SK-N-SH treated with all-trans-retinoic acid at 6 μM for 48 hours (cell line): ENCODE data around the gene SLC16A10.

Experiments used
- ATAC-seq: fragments of 200-7000 bp; cut with Tn5 transposase; 3 replicates; pipeline ENCODE4 v1.9.1; 2020; ENCODE audit warnings: mild to moderate bottlenecking, moderate library complexity
- ARNTL ChIP-seq: fragments of 450-650 bp; formaldehyde crosslinking; IDR thresholded peaks from 2 replicates; pipeline ENCODE4 v1.5.0; 2020; ENCODE audit warnings: low read depth, mild to moderate bottlenecking, moderate library complexity, borderline replicate concordance
- BACH2 ChIP-seq: fragments of 250-450 bp; sonication (Bioruptor Pico); IDR thresholded peaks from 2 replicates; pipeline ENCODE4 v1.9.0; 2021; ENCODE audit warnings: mild to moderate bottlenecking, borderline replicate concordance
- CSDC2 ChIP-seq: fragments of 250-450 bp; sonication (Bioruptor Pico); IDR thresholded peaks from 2 replicates; pipeline ENCODE4 v1.5.0; 2020; ENCODE audit warnings: mild to moderate bottlenecking, moderate library complexity
- ESRRG ChIP-seq: fragments of 250-450 bp; sonication (Bioruptor Pico); IDR thresholded peaks from 2 replicates; pipeline ENCODE4 v1.6.1; 2021; ENCODE audit warnings: mild to moderate bottlenecking
- GLIS3 ChIP-seq: fragments of 250-450 bp; sonication (Bioruptor Pico); IDR thresholded peaks from 2 replicates; pipeline ENCODE4 v1.5.0; 2020; ENCODE audit warnings: mild to moderate bottlenecking, moderate library complexity
- ISL1 ChIP-seq: fragments of 250-450 bp; sonication (Bioruptor Pico); IDR thresholded peaks from 2 replicates; pipeline ENCODE4 v2.1.2; 2022; ENCODE audit warnings: mild to moderate bottlenecking, moderate library complexity
- OSR1 ChIP-seq: fragments of 250-450 bp; sonication (Bioruptor Pico); IDR thresholded peaks from 2 replicates; pipeline ENCODE4 v1.8.0; 2022; ENCODE audit warnings: moderate library complexity, mild to moderate bottlenecking, inconsistent platforms
- PPARA ChIP-seq: fragments of 250-450 bp; sonication (Bioruptor Pico); IDR thresholded peaks from 2 replicates; pipeline ENCODE4 v1.5.0; 2020; ENCODE audit warnings: mild to moderate bottlenecking, borderline replicate concordance
- RARB ChIP-seq: fragments of 250-450 bp; sonication (Bioruptor Pico); IDR thresholded peaks from 2 replicates; pipeline ENCODE4 v1.8.0; 2021; ENCODE audit warnings: mild to moderate bottlenecking, moderate library complexity
- SNAI2 ChIP-seq: fragments of 250-450 bp; sonication (Bioruptor Pico); IDR thresholded peaks from 2 replicates; pipeline ENCODE4 v1.5.0; 2020; ENCODE audit warnings: mild to moderate bottlenecking, moderate library complexity
- TCF4 ChIP-seq: fragments of 250-450 bp; sonication (Bioruptor Pico); IDR thresholded peaks from 2 replicates; pipeline ENCODE4 v1.8.0; 2021; ENCODE audit warnings: mild to moderate bottlenecking, moderate library complexity, borderline replicate concordance
- TOX ChIP-seq: fragments of 250-450 bp; sonication (Bioruptor Pico); IDR thresholded peaks from 2 replicates; pipeline ENCODE4 v1.8.0; 2021; ENCODE audit warnings: mild to moderate bottlenecking, moderate library complexity, borderline replicate concordance
- ZC3H10 ChIP-seq: fragments of 250-450 bp; sonication (Bioruptor Pico); IDR thresholded peaks from 2 replicates; pipeline ENCODE4 v1.5.1; 2021; ENCODE audit warnings: mild to moderate bottlenecking, moderate library complexity
- ZFP3 ChIP-seq: fragments of 250-450 bp; sonication (Bioruptor Pico); IDR thresholded peaks from 2 replicates; pipeline ENCODE4 v1.5.0; 2020; ENCODE audit warnings: mild to moderate bottlenecking, moderate library complexity
- ZFP30 ChIP-seq: fragments of 450-650 bp; formaldehyde crosslinking; IDR thresholded peaks from 2 replicates; pipeline ENCODE4 v1.5.0; 2022; ENCODE audit warnings: mild to moderate bottlenecking, moderate library complexity
- ZNF565 ChIP-seq: fragments of 450-650 bp; formaldehyde crosslinking; conservative IDR thresholded peaks from 2 replicates; pipeline ENCODE4 v1.5.0; 2020; ENCODE audit warnings: low read depth, mild to moderate bottlenecking, moderate library complexity
- ZNF8 ChIP-seq: fragments of 450-650 bp; formaldehyde crosslinking; IDR thresholded peaks from 2 replicates; pipeline ENCODE4 v1.5.0; 2020; ENCODE audit warnings: mild to moderate bottlenecking, moderate library complexity
- TF ChIP-seq, protein P1 (sequence below): fragments of 250-450 bp; sonication (Bioruptor Pico); IDR thresholded peaks from 2 replicates; pipeline ENCODE4 v1.5.1; 2020; ENCODE audit warnings: low read depth, mild to moderate bottlenecking, moderate library complexity
- TF ChIP-seq, protein P2 (sequence below): fragments of 250-450 bp; sonication (Bioruptor Pico); IDR thresholded peaks from 2 replicates; pipeline ENCODE4 v1.8.0; 2021; ENCODE audit warnings: low read depth, mild to moderate bottlenecking, moderate library complexity, borderline replicate concordance
- TF ChIP-seq, protein P3 (sequence below): fragments of 250-450 bp; sonication (Bioruptor Pico); IDR thresholded peaks from 2 replicates; pipeline ENCODE4 v1.8.0; 2020; ENCODE audit warnings: mild to moderate bottlenecking, moderate library complexity, borderline replicate concordance
- TF ChIP-seq, protein P4 (sequence below): fragments of 250-450 bp; sonication (Bioruptor Pico); IDR thresholded peaks from 2 replicates; pipeline ENCODE4 v1.5.0; 2020; ENCODE audit warnings: mild to moderate bottlenecking, moderate library complexity

Gene SLC16A10

DNA sequence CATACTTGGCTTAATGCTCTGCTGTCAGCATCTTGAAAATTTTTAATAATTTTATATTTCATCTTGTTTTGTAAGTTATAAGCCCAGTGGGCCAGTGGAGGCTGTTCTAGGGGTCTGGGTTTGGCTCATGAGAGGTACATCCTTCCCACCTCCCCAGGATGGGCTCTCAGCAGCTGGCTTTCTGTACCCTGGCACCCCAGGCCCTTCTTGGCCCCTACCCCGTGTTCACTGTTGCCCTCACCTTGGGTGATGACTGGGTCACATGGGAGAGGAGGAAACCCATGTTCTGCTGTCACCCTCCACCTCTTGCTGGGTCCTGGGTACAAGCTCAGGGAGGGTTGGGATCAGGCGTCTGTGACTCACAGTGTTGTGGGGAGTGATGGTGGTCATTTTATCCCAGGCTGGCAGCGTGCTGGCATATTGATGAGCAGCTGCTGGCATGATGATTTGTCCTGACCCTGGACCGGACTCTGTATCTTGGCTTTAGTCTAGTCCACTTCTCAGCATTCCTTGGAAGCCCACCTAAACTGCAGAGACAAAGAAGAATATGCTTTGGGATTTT, 34.6 kb downstream of the SLC16A10 start (continued):
- TF ChIP-seq, protein P1, sequence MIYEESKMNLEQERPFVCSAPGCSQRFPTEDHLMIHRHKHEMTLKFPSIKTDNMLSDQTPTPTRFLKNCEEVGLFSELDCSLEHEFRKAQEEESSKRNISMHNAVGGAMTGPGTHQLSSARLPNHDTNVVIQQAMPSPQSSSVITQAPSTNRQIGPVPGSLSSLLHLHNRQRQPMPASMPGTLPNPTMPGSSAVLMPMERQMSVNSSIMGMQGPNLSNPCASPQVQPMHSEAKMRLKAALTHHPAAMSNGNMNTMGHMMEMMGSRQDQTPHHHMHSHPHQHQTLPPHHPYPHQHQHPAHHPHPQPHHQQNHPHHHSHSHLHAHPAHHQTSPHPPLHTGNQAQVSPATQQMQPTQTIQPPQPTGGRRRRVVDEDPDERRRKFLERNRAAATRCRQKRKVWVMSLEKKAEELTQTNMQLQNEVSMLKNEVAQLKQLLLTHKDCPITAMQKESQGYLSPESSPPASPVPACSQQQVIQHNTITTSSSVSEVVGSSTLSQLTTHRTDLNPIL: no peak
- no peak for TF ChIP-seq BACH2 (CRISPR knock-in tag)
- TF ChIP-seq, protein P2, sequence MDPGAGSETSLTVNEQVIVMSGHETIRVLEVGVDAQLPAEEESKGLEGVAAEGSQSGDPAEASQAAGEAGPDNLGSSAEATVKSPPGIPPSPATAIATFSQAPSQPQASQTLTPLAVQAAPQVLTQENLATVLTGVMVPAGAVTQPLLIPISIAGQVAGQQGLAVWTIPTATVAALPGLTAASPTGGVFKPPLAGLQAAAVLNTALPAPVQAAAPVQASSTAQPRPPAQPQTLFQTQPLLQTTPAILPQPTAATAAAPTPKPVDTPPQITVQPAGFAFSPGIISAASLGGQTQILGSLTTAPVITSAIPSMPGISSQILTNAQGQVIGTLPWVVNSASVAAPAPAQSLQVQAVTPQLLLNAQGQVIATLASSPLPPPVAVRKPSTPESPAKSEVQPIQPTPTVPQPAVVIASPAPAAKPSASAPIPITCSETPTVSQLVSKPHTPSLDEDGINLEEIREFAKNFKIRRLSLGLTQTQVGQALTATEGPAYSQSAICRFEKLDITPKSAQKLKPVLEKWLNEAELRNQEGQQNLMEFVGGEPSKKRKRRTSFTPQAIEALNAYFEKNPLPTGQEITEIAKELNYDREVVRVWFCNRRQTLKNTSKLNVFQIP: no peak
- no peak for TF ChIP-seq ZC3H10 (CRISPR knock-in tag)
- TF ChIP-seq RARB (CRISPR knock-in tag): no peak
- TF ChIP-seq, protein P3, sequence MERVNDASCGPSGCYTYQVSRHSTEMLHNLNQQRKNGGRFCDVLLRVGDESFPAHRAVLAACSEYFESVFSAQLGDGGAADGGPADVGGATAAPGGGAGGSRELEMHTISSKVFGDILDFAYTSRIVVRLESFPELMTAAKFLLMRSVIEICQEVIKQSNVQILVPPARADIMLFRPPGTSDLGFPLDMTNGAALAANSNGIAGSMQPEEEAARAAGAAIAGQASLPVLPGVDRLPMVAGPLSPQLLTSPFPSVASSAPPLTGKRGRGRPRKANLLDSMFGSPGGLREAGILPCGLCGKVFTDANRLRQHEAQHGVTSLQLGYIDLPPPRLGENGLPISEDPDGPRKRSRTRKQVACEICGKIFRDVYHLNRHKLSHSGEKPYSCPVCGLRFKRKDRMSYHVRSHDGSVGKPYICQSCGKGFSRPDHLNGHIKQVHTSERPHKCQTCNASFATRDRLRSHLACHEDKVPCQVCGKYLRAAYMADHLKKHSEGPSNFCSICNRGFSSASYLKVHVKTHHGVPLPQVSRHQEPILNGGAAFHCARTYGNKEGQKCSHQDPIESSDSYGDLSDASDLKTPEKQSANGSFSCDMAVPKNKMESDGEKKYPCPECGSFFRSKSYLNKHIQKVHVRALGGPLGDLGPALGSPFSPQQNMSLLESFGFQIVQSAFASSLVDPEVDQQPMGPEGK (CRISPR knock-in tag): no peak
- no peak for TF ChIP-seq OSR1 (CRISPR knock-in tag)
- no peak for TF ChIP-seq ZNF565

DNA sequence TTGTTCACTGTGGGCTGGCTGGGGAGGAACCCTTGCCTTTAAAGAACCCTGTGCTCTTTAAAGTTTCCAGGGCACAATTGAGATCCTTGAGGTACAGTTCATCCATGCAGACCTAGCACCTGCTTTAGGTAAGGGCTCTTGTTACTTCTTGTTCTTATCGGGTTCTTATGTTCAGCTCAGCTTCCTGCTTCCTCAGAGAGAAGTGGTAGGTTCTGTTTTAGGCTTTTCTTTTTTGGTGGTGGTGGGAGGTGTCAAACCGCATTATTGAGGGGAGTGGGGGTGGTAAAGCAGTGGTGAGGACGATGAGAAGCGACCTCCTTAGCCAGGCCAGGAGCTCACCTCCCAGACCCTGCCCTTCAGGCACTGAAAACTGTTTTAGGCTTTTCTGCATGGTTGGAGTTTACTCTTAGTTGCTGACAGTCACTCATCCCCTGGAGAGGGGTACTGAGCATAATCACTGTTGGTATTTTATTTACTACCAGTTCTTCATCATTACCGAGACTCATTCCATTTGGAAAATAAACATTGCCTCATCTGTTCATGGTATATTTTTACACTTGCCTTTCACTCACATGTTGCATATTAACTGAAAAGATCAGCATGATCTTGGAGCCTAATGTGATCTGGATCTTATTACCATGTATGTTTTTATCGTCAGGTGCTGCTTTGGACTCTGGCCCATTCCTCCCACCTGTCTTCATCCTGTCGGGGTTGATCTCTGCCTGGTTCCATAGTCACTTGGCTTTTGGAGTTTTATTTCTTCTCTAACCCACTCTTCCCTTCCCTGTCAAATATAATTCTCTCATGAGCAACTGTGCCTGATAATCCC, 35.4 kb downstream of the SLC16A10 start:
- ATAC-seq: no peak
- TF ChIP-seq TCF4 (CRISPR knock-in tag): no peak
- no peak for TF ChIP-seq SNAI2 (CRISPR knock-in tag)
- no peak for TF ChIP-seq PPARA (CRISPR knock-in tag)
- TF ChIP-seq, protein P4, sequence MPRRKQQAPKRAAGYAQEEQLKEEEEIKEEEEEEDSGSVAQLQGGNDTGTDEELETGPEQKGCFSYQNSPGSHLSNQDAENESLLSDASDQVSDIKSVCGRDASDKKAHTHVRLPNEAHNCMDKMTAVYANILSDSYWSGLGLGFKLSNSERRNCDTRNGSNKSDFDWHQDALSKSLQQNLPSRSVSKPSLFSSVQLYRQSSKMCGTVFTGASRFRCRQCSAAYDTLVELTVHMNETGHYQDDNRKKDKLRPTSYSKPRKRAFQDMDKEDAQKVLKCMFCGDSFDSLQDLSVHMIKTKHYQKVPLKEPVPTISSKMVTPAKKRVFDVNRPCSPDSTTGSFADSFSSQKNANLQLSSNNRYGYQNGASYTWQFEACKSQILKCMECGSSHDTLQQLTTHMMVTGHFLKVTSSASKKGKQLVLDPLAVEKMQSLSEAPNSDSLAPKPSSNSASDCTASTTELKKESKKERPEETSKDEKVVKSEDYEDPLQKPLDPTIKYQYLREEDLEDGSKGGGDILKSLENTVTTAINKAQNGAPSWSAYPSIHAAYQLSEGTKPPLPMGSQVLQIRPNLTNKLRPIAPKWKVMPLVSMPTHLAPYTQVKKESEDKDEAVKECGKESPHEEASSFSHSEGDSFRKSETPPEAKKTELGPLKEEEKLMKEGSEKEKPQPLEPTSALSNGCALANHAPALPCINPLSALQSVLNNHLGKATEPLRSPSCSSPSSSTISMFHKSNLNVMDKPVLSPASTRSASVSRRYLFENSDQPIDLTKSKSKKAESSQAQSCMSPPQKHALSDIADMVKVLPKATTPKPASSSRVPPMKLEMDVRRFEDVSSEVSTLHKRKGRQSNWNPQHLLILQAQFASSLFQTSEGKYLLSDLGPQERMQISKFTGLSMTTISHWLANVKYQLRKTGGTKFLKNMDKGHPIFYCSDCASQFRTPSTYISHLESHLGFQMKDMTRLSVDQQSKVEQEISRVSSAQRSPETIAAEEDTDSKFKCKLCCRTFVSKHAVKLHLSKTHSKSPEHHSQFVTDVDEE (CRISPR knock-in tag): no peak
- no peak for TF ChIP-seq ISL1 (CRISPR knock-in tag)
- TF ChIP-seq ZFP30 (CRISPR knock-in tag): no peak
- TF ChIP-seq TOX (CRISPR knock-in tag): no peak
- no peak for TF ChIP-seq ZNF565
- no peak for TF ChIP-seq ZNF8 (CRISPR knock-in tag)

DNA sequence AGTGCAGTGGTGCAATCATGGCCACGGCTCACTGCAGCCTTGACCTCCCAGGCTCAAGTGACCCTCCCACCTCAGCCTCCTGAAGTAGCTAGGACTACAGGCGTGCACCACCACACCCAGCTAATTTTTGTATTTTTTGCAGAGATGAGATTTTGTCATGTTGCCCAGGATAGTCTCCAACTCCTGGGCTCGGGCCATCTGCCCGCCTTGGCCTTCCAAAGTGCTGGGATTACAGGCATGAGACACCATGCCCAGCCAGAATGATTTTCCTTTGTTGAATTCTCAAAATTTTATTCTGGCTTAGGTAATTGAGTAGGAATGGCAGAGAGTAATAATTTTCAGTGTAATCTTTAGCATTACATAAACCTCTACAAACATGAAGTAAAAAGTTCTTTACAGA, 37.1 kb downstream of the SLC16A10 start:
- ATAC-seq: no peak
- TF ChIP-seq ESRRG: no peak
- TF ChIP-seq, protein P4 (CRISPR knock-in tag): no peak
- TF ChIP-seq, protein P2: no peak
- TF ChIP-seq ZFP30 (CRISPR knock-in tag): no peak
- no peak for TF ChIP-seq RARB (CRISPR knock-in tag)
- no peak for TF ChIP-seq ARNTL (CRISPR knock-in tag)
- no peak for TF ChIP-seq OSR1 (CRISPR knock-in tag)
- no peak for TF ChIP-seq ZFP3
- TF ChIP-seq GLIS3 (CRISPR knock-in tag): no peak
- TF ChIP-seq ZNF8 (CRISPR knock-in tag): no peak
- TF ChIP-seq ISL1 (CRISPR knock-in tag): no peak
- TF ChIP-seq, protein P3 (CRISPR knock-in tag): no peak
- TF ChIP-seq ZC3H10 (CRISPR knock-in tag): no peak
- TF ChIP-seq CSDC2 (CRISPR knock-in tag): no peak
- TF ChIP-seq ZNF565: no peak
- no peak for TF ChIP-seq SNAI2 (CRISPR knock-in tag)
- TF ChIP-seq PPARA (CRISPR knock-in tag): no peak
- TF ChIP-seq TCF4 (CRISPR knock-in tag): no peak
